HFFc6 (cell line): ENCODE measurements around the gene RABEPK. TPM values are rescaled to one million over a fixed set of nuclear protein-coding genes. Genes with fewer than 3 reads are reported as not detected.

Experiments used
- DNase-seq: peaks from one replicate; pipeline ENCODE4 v3.0.0-alpha.2; 2018
- H3K27ac Mint-ChIP-seq: 2 replicates; pipeline ENCODE4 v1.8.0; 2020; ENCODE audit warnings: mild to moderate bottlenecking, mixed read lengths
- H3K27me3 Mint-ChIP-seq: 2 replicates; pipeline ENCODE4 v1.8.0; 2021; ENCODE audit warnings: mild to moderate bottlenecking, moderate library complexity, mixed read lengths; ENCODE audit not compliant: insufficient read depth
- H3K36me3 Mint-ChIP-seq: 2 replicates; pipeline ENCODE4 v1.8.0; 2021; ENCODE audit warnings: low read depth, mixed read lengths
- H3K4me1 Mint-ChIP-seq: 2 replicates; pipeline ENCODE4 v1.8.0; 2020; ENCODE audit warnings: low read depth, mixed read lengths
- H3K4me3 Mint-ChIP-seq: 2 replicates; pipeline ENCODE4 v1.8.0; 2020; ENCODE audit warnings: mild to moderate bottlenecking, moderate library complexity, mixed read lengths
- H3K9me3 Mint-ChIP-seq: 2 replicates; pipeline ENCODE4 v1.8.0; 2020; ENCODE audit warnings: mild to moderate bottlenecking, mixed read lengths
- CTCF ChIP-seq: fragments of 200-600 bp; sonication (generic); IDR thresholded peaks from 2 replicates; pipeline ENCODE4 v1.5.0; 2021; ENCODE audit warnings: antibody characterized with exemption, mild to moderate bottlenecking
- total RNA-seq, 6 experiments: library from RNA; stranded (reverse); fragmentation: NEBNext Ultra II Directional; extraction: Animal tissue kit (Norgen Biotek cat#: 25700); gene quantifications; 2 replicates in 1 of 6; 3 replicates in 5 of 6; pipeline ENCODE4 v1.2.3, GENCODE V29; 2021

The RABEPK gene
- total RNA-seq, 6 experiments from 2014 or later = 29.6 to 39.2 (median 32.7) TPM

- H3K9me3 Mint-ChIP-seq = no peaks in the 10 kb centered on the region
- H3K27ac Mint-ChIP-seq = no peak overlapping the region
- TF ChIP-seq CTCF = no peak
- H3K4me1 Mint-ChIP-seq = peaks cover 35% of the 10 kb centered on the region
- H3K36me3 Mint-ChIP-seq = peaks cover 14% of the 10 kb centered on the region
- no peak overlapping the region for H3K4me3 Mint-ChIP-seq
- peaks cover 2% of the 10 kb centered on the region for H3K27me3 Mint-ChIP-seq
- DNase-seq = no peak
Measured at GRCh38 chr9:125268394-125269013, 68.2 kb downstream of the RABEPK start.

GRCh38 chr9:125269014-125269397 lies 68.7 kb downstream of the RABEPK start:
- Mint-ChIP-seq H3K36me3 (peaks cover 11% of the 10 kb centered on the region), H3K9me3 (no peaks in the 10 kb centered on the region), H3K27me3 (peaks cover 2% of the 10 kb centered on the region), H3K27ac (no peak overlapping the region), H3K4me3 (no peak overlapping the region), H3K4me1 (peaks cover 30% of the 10 kb centered on the region)
- no peak for DNase-seq
- no peak for TF ChIP-seq CTCF

GRCh38 chr9:125271081-125271480 lies 70.7 kb downstream of the RABEPK start:
- TF ChIP-seq CTCF = no peak
- Mint-ChIP-seq H3K4me3 (no peak overlapping the region), H3K4me1 (peaks cover 25% of the 10 kb centered on the region), H3K27ac (no peak overlapping the region; the same call in 1 of the 2 replicates), H3K9me3 (no peaks in the 10 kb centered on the region), H3K27me3 (no peaks in the 10 kb centered on the region), H3K36me3 (peaks cover 8% of the 10 kb centered on the region)
- no peak for DNase-seq

GRCh38 chr9:125272697-125273096 lies 72.4 kb downstream of the RABEPK start:
- DNase-seq = no peak

GRCh38 chr9:125276771-125277170 lies 76.4 kb downstream of the RABEPK start:
- no peaks in the 10 kb centered on the region for H3K9me3 Mint-ChIP-seq
- no peak overlapping the region for H3K4me3 Mint-ChIP-seq
- TF ChIP-seq CTCF = no peak
- peaks cover 4% of the 10 kb centered on the region; the same call in 1 of the 2 replicates for H3K36me3 Mint-ChIP-seq
- H3K27me3 Mint-ChIP-seq = peaks cover 3% of the 10 kb centered on the region
- no peak for DNase-seq
- peaks cover 15% of the 10 kb centered on the region for H3K4me1 Mint-ChIP-seq
- H3K27ac Mint-ChIP-seq = no peak overlapping the region

More at GRCh38 chr9:125272697-125273096, 72.4 kb downstream of the RABEPK start:
- Mint-ChIP-seq H3K36me3 (peaks cover 8% of the 10 kb centered on the region), H3K27me3 (no peaks in the 10 kb centered on the region), H3K9me3 (no peaks in the 10 kb centered on the region), H3K4me1 (peaks cover 25% of the 10 kb centered on the region), H3K27ac (0 out of 2 replicates have a peak overlapping the region, but pooled peaks have one; percentile 9), H3K4me3 (no peak overlapping the region)
- no peak for TF ChIP-seq CTCF
